HT1080 (cell line): ENCODE data around the gene GLI3. TPM values are rescaled to one million over a fixed set of nuclear protein-coding genes. Genes with fewer than 3 reads are reported as not detected.

ENCODE experiments used
- DNase-seq: peaks from one replicate; pipeline ENCODE4 v3.0.0-alpha.2; 2015; ENCODE audit warnings: low read depth
- total RNA-seq: library from RNA; depleted of rRNA; stranded (reverse); fragments of >200 nt; shearing (Covaris generic); gene quantifications from 2 replicates; pipeline ENCODE4 v1.2.3, GENCODE V29; 2014

GLI3 gene
- total RNA-seq, 1 experiment from 2014 or later, result 5.9 TPM

GRCh38 chr7:42106562-42106961 is 130.4 kb downstream of the GLI3 start:
- DNase-seq, result no peak

- no peak for DNase-seq
These were observed 131.3 kb downstream of the GLI3 start for GRCh38 chr7:42105554-42106358.

DNA sequence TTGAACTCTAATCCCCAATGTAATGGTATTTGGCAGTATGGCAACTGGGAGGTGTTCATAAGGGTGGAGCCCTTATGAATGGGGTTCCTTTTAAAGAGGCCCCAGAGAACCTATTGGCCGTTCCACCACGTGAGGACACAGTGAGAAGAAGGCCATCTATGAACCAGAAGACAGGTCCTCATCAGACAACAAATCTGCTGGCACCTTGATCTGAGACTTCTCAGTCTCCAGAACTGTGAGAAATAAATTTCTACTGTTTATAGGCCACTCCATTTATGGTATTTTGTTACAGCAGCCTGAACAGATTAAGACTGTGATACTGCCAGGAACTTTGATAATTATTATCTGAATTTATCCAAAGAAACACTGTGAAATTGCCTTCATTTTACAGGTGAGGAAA is 132.3 kb downstream of the GLI3 start:
- no peak for DNase-seq

DNA sequence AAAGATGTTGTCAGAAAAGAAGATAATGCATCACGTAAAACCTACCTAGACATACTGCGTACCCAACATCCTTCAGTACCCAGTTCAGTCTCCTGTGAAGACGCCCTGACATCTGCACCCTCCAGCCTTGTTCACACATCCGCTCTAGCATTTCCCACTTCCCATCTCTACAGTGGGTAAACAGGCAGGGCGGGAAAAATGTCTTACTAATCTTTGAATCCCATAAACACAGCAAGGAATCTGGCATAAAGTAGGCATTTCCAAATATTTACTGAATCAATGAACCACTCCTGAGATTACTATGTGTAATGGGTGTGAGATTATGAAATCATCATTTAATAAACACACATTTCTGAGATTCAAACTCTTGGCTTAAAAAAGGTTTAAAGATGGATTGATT is 132.8 kb downstream of the GLI3 start:
- DNase-seq, result no peak

DNA sequence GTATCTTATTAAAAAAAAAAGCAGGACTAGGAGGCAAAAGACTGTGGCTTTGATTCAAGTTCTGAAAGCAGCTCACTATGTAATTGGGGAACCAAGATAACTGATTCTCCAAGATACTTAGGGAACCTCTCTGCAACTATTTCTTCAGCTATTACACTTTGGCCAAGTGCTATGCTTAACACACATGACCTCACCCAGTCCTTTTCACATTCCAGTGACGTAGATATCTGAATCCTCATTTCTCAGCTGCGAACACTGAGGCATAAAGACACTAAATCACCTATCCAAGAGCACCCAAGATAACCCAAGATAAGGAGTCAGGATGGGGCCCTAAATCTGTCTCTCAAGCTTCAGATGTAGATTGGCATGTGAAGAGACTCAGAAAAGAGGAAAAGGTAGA is 133.6 kb downstream of the GLI3 start:
- DNase-seq, result no peak

DNA sequence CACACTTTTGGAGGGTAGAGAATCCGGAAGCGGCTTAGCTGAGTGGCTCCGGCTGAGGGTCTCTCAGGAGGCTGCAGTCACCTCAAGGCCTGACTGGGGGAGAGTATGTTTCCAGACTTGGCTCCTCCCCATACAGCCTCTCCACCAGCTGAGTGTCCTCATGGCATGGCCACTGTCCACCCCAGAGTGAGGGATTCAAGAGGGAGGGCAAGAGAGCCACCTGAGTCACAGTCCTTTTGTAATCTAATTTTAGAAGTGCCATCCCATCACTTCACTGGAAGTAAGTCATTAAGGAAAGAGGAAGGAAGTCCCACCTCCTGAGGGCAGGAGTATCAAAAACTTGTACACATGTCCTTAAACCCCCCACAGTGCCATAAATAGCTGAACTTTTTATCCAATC is 134.0 kb downstream of the GLI3 start:
- no peak for DNase-seq

DNA sequence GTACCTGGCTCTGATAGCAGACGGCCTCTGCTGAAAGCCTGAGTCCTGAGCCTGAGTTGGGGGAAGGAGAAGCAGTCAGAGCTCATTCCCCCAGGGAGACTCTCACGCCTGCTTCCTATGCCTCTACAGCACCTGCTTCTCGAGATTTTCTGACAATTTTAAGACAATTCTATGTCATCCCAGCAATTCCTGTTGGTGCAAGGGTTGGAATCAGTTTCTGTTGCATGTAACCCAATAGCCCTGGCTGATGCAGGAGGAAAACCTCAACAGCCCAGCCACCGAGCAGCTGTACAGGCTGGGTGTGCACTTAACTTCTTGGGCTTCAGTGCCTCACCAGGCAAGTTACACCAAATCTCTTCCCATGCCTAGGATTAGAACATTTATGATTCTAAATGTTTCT is 134.7 kb downstream of the GLI3 start:
- DNase-seq, result no peak

GRCh38 chr7:42100156-42100508 is 136.9 kb downstream of the GLI3 start:
- DNase-seq, result no peak

GRCh38 chr7:42099470-42100155 is 137.4 kb downstream of the GLI3 start:
- DNase-seq, result no peak

DNA sequence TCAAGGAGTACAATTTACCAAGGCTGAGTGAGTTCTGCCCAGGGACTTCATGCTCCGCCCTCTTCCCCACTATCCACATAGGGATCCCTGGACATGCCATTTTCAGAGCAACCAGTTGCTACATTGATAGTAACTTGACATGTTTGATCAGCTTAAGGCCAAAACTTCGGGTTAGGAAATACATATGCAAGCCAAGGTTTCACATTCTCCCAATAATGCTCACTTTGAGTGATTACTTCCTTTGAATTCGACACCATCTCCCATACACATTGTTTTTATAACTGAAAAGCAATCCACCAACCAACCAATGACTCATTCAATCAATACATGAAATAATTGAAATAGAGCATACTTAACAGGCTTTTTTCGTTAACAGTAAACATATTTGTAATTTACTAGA is 137.9 kb downstream of the GLI3 start:
- no peak for DNase-seq

- DNase-seq, result peak; percentile 85
These were observed 139.3 kb downstream of the GLI3 start for GRCh38 chr7:42097752-42098151.

- no peak for DNase-seq
These were observed 140.1 kb downstream of the GLI3 start for GRCh38 chr7:42096681-42097561.

DNA sequence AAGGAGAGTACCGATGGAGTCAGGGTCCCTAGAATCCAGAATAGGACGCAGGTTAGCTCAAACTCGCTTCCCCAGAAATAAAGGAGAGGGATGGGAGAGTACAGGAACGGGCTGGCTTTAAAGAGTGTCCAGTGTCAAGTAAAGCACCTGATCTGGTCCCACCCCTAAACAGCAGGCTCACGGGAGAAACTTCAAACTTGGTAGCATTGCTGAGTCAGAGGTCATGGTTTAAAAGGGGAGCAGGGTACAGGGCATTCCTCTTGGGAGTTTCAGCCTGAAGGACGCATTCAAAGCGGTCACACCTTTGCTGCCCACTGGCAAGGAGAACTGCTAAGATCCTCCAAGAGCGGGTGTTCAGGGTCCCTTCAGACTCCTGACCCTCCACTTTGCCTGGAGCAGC is 140.7 kb downstream of the GLI3 start:
- DNase-seq, result no peak

DNA sequence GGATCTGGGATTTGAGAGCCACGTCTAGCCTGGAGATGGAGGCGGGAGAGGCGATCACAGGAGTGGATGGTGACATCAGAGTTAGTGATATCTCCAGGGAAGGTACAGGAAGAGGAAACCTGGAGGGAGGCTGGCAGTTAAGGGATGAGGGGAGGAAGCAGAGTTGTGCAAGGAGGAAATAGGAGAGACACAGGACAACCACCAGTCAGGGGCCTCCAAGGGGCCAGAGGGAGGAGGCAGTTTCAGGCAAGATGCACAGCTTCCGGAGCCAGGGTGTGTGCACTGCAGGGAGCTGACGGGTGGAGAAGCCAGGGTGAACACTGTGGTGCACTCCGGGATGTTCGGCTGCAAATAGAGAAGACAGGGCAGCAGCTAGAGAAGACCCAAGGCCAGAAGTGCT is 141.2 kb downstream of the GLI3 start:
- no peak for DNase-seq

DNA sequence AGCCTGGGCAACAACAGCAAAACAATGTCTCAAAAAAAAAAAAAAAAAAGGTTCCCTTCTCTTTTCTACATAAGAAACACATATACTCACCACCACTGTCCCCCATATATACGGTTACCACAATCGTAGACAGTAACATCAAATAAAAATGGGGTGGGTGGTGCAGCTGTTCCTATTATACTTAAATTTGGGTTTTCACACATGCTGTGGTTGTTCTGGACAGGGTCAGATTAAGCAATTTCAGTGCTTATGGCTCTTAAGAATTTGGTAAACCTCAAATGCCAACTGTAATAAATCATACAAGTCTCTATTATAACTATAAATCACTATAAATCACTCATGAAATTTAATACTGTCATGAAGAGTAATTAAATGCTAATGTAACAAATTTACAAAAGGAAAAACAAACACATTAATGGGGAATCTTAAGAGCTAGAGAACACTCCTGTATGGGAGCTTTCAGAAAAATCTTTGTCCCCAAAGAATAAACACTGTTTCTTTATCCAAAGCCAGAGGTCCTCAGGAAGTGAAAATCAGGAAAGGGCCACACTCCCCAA is 143.6 kb downstream of the GLI3 start:
- no peak for DNase-seq

DNA sequence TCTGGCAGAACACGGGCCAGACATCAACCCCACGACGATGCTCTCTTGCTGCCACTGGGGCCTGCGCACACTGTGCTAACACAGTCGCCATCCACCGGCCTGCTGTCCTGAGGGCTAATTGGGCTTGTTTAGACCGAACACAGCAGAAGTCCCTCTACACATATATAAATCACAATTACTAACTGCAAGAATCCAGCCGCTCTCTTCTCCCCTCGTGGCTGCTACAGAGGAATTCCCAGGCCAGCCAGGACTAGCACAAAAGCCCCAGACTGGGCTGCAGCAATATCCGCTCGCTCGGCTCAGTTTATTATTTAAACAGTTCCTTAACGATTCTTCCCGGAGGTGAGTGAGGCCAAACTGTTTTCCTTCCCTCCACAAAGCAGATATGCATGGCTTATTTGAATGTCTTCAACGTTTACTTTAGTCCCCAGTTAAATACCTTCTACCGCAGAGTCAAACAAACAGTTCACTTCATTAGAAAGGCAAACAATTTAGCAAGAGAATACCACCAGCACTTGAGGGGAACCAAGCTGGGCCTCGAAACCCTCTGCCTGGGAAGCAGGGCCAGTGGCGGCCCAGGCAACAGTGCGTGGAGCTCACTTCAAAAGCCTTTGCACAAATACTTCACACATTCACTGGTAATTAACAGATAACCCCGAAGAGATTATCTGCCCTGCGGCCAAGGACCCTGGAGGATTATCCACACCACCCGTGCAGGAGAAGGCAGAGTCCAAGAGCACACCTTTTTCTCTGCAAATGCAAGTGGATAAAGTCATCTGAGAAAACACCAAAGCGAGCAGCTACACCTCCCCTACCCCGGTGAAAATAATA is 145.3 kb downstream of the GLI3 start:
- DNase-seq, result no peak

DNA sequence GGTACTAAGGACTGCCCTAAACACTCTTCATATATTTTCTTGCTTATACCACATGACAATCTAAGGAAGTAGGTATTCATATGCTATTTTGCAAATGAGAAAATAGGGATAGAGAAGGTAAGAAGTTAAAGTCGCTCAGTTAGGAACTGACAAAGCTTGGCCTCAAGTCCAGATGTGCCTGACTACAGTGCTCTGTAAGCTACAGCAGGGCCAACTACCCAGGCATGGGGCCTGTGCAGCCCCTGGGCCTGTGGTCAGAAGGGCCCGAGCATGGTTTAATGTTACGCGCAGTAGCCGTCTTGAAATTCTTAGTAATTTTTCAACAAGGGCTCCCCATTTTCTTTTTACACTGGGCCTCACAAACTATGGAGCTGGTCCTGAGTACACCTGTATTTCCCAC is 146.2 kb downstream of the GLI3 start:
- no peak for DNase-seq

GRCh38 chr7:42090056-42090455 is 147.0 kb downstream of the GLI3 start:
- DNase-seq, result no peak

- no peak for DNase-seq
These were observed 149.4 kb downstream of the GLI3 start for GRCh38 chr7:42087616-42088015.

DNA sequence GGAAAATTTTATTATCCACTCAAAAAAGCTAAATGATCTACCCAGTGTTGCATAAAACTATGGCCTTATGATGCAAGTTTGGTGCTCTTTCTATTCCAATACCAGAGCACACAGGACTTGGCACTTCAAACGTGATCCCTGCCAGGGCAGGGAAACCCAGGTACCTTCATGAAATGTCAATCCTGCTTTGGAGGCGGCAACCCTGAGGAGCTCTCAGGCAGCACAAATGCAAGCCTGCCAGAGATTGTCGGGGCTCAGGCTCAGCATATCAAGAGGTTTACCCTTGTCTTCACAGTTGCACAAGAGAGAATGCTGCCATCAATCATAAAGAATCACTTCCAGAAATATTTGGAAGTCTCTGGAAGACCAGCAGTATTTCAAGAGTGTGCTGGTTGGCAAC is 151.5 kb downstream of the GLI3 start:
- no peak for DNase-seq

- no peak for DNase-seq
These were observed 152.7 kb downstream of the GLI3 start for GRCh38 chr7:42084263-42084662.
